Globus pallidus (tissue), 1 donor: ENCODE data around the gene GTF2I.
A peak's percentile ranks its signal among the peaks of the same experiment; 100 is the strongest.
"Not testable (repeated sequence)": the region's sequence is repeated elsewhere in the genome, so short reads cannot be mapped to it uniquely, and the experiment has no call there.

Experiments used
- DNase-seq: peaks from one replicate; pipeline ENCODE4 v3.0.0-alpha.2; 2015; ENCODE audit warnings: low spot score

The GTF2I gene

DNA sequence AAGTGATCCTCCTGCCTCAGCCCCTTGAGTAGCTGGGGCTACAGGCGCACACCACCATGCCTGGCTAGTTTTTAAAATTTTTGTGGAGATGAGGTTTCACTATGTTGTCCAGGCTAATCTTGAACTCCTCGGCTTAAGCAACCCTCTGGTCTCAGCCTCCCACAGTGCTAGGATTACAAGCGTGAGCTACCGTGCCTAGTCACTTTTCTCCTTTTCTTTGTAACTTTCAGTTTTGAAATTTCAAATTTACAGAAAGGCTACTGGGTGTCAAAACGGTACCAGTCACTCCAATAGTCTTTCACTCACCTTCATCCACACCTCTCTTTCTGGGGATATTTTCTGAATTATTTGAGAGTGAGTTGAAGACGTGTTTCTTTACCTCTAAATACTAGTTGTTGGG is 117.6 kb downstream of the GTF2I start:
- not testable (repeated sequence) for DNase-seq

- not testable (repeated sequence) for DNase-seq
These were observed 121.5 kb downstream of the GTF2I start for GRCh38 chr7:74779053-74779452.

- not testable (repeated sequence) for DNase-seq
These were observed 124.2 kb downstream of the GTF2I start for GRCh38 chr7:74781746-74782145.

DNA sequence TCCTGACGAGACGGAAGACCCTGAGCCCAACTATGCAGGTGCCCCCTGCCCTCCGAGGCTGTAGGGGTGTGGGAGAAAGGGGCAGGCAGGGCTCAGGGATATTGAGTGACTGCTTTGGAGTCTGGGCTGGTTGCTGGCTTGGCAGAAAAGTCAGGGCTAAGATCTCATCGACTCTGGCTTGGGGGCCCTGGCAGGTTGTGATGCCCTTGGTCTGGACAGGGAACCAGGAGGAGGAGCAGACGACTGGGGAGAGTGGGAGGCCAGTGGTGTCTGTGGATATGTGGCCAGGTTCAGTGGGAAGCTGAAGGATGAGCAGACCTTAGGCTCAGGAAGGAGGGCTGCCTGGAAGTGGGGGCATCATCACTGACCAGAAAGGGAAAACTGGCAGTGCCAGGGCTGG is 126.1 kb downstream of the GTF2I start:
- not testable (repeated sequence) for DNase-seq

DNA sequence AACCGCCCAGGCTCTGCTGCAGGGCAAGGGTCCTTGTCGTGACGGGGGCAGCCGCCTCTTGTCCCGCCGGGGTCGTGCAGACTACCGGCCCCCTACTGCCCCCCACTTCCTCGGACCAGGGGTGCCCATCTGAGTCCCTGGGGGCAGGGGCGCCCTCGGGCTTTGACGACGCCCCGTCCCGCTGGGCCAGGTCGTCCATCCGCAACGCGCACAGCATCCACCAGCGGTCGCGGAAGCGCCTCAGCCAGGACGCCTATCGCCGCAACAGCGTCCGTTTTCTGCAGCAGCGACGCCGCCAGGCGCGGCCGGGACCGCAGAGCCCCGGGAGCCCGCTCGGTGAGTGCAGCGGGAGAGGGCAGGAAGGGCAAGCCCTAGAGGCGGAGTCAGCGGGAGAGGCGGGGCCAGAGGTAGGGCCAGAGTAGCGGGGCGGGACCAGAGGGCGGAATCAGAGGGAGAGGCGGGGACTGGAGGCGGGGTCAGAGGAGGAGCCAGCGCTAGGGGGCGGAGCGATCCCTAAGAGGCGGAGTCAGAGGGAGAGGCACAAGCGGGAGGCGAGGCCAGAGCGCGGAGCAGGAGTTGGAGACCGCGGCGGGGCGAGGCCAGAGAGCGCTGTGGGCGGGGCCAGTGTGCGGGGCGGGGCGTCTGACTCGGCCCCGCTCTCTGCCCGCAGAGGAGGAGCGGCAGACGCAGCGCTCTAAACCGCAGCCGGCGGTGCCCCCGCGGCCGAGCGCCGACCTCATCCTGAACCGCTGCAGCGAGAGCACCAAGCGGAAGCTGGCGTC is 131.0 kb downstream of the GTF2I start:
- peak; percentile 94 for DNase-seq

- DNase-seq = not testable (repeated sequence)
These were observed 131.8 kb downstream of the GTF2I start for GRCh38 chr7:74789200-74789736.

GRCh38 chr7:74797848-74798622 is 140.5 kb downstream of the GTF2I start:
- not testable (repeated sequence) for DNase-seq

DNA sequence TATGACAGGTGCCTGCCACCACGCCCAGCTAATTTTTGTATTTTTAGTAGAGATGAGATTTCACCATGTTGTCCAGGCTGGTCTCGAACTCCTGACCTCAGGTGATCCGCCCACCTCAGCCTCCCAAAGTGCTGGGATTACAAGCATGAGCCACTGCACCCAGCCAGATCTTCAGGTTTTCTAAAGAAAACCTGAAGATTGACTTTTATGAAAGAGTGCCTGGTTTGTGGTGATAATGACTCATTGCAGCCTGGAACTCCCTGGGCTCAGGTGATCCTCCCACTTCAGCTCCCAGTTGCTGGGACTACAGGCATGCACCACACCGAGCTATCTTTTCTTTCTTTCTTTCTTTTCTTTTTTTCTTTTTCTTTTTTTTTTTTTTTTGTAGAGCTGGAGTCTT is 141.1 kb downstream of the GTF2I start:
- DNase-seq = not testable (repeated sequence)
